ENCODE results near the gene TOR1A.

GRCh38 chr9:129861447-129861827 lies 37.5 kb upstream of the TOR1A start:
- no peak for TF ChIP-seq CTCF (IDR thresholded peaks at IDR 0.05)
- no peak for TF ChIP-seq POLR2A (IDR thresholded peaks at IDR 0.05)
